CD4-positive, alpha-beta T cell (primary cell): ENCODE measurements around the gene EPHX1. TPM values are rescaled to one million over a fixed set of nuclear protein-coding genes. Genes with fewer than 3 reads are reported as not detected.
A peak's percentile ranks its signal among the peaks of the same experiment; 100 is the strongest.

ENCODE experiments used
- ATAC-seq: fragments of 200-7000 bp; cut with Tn5 transposase; one replicate; pipeline ENCODE4 v1.10.0; 2022; ENCODE audit warnings: mild to moderate bottlenecking; ENCODE audit not compliant: poor library complexity
- CTCF ChIA-PET: fragments of 350-600 bp; sonication (Branson Sonifier 250); formaldehyde crosslinking; loops from one replicate; lab custom pipeline; 2021; ENCODE audit warnings: antibody characterized with exemption, inconsistent platforms; lab: Charles Lee
- POLR2A ChIA-PET: fragments of 350-600 bp; sonication (Branson Sonifier 250); formaldehyde crosslinking; loops from one replicate; lab custom pipeline; 2021; ENCODE audit warnings: antibody characterized with exemption, inconsistent platforms; lab: Charles Lee
- DNase-seq, 14 experiments: peaks; one replicate each; pipeline ENCODE4 v3.0.0-alpha.2; 2013 to 2020; ENCODE audit warnings: mixed read lengths in 2 of 14
- H3K27ac ChIP-seq, 2 donors: one replicate each; pipeline versions ENCODE4 v1.5.1 to v1.7.0; 2013; ENCODE audit warnings: low read length in 2 of 2, low read depth in 1 of 2, mild to moderate bottlenecking in 1 of 2
- H3K27me3 ChIP-seq, 2 experiments: 1 replicate in 1 of 2; 2 replicates in 1 of 2; pipeline versions ENCODE4 v1.6.1 to v1.7.0; 2013; ENCODE audit warnings: low read length in 2 of 2, control low read depth in 1 of 2, mild to moderate bottlenecking in 1 of 2, moderate library complexity in 1 of 2; ENCODE audit not compliant: insufficient read depth in 2 of 2, control insufficient read depth in 1 of 2
- H3K36me3 ChIP-seq: one replicate; pipeline ENCODE4 v1.6.1; 2013; ENCODE audit warnings: low read length, control low read depth; ENCODE audit not compliant: insufficient read depth
- H3K4me1 ChIP-seq: one replicate; pipeline ENCODE4 v1.6.1; 2013; ENCODE audit warnings: low read length, control low read depth; ENCODE audit not compliant: insufficient read depth
- H3K4me3 ChIP-seq: one replicate; pipeline ENCODE4 v1.5.1; 2013; ENCODE audit warnings: mild to moderate bottlenecking, low read length, moderate library complexity
- H3K9me3 ChIP-seq, 2 experiments: 1 replicate in 1 of 2; 2 replicates in 1 of 2; pipeline versions ENCODE4 v1.6.1 to v1.7.0; 2013; ENCODE audit warnings: low read length in 2 of 2, mild to moderate bottlenecking in 2 of 2, control low read depth in 1 of 2, moderate library complexity in 1 of 2; ENCODE audit not compliant: control insufficient read depth in 1 of 2, insufficient read depth in 1 of 2
- H3K27ac Mint-ChIP-seq: one replicate; pipeline ENCODE4 v1.8.0; 2020; ENCODE audit warnings: mixed read lengths
- H3K27me3 Mint-ChIP-seq: one replicate; pipeline ENCODE4 v1.8.0; 2021; ENCODE audit warnings: mixed read lengths
- H3K36me3 Mint-ChIP-seq: one replicate; pipeline ENCODE4 v1.8.0; 2021; ENCODE audit warnings: low read depth, mixed read lengths
- H3K4me1 Mint-ChIP-seq: one replicate; pipeline ENCODE4 v1.8.0; 2021; ENCODE audit warnings: low read depth, mixed read lengths
- H3K4me3 Mint-ChIP-seq: one replicate; pipeline ENCODE4 v1.8.0; 2020; ENCODE audit warnings: mild to moderate bottlenecking, mixed read lengths
- H3K9me3 Mint-ChIP-seq: one replicate; pipeline ENCODE4 v1.8.0; 2020; ENCODE audit warnings: mixed read lengths
- CTCF ChIP-seq: fragments of 200-600 bp; IDR thresholded peaks from one replicate; pipeline ENCODE4 v1.8.0; 2022; ENCODE audit warnings: antibody characterized with exemption, mild to moderate bottlenecking
- intact Hi-C, 2 experiments: fragments of 100-400 bp; cut with DNase I in 1 of 2; cut with micrococcal nuclease in 1 of 2; formaldehyde crosslinking; loops; one replicate each; pipeline versions ENCODE4 v1.15.1 to v1.9.0; 2023 to 2025; cut with DNase I, micrococcal nuclease
- total RNA-seq, 174 experiments: library from RNA in 2 of 174; stranded (reverse) in 2 of 174; gene quantifications; one replicate each; pipeline ENCODE4 v1.2.3 and lab custom pipeline; 2021 to 2026

Gene EPHX1
- total RNA-seq, 2 experiments from 2014 or later = 0.34 to 0.47 TPM

- Mint-ChIP-seq H3K4me3 (peak within 1 kb of the TSS; percentile 34), H3K9me3 (no peaks in the 10 kb centered on the region), H3K36me3 (no peaks in the 10 kb centered on the region), H3K4me1 (peaks cover 23% of the 10 kb centered on the region), H3K27me3 (no peaks in the 10 kb centered on the region), H3K27ac (no peak within 1 kb of the TSS)
- no peak for DNase-seq
- Histone ChIP-seq H3K27me3 (no peaks in the 10 kb centered on the region), H3K9me3 (no peaks in the 10 kb centered on the region), H3K4me3 (no peak within 1 kb of the TSS), H3K36me3 (no peaks in the 10 kb centered on the region), H3K4me1 (peaks cover 23% of the 10 kb centered on the region), H3K27ac (no peak within 1 kb of the TSS)
- TF ChIP-seq CTCF = no peak
- ChIA-PET CTCF (no interaction called here), POLR2A (interaction anchor here (1.1 to 13.8 kb wide), 5 partner anchors 9 to 101 kb away, joined by 3 to 427 read pairs (median 3); partner anchors contain the start of genes PYCR2 and TMEM63A)
- no peak for ATAC-seq
- intact Hi-C loops = loop anchor here in 1 of 2 experiments (10.0 kb wide), 1 partner anchor 176 kb away; the partner anchor contains the start of gene H3-3A
Observed at GRCh38 chr1:225888898-225889601, 79.1 kb downstream of the EPHX1 start, which contains the start of gene LEFTY1. TSS of gene LEFTY1 (minus strand) at chr1:225889146. CDS start at chr1:225889066, 80 bp downstream.

DNA sequence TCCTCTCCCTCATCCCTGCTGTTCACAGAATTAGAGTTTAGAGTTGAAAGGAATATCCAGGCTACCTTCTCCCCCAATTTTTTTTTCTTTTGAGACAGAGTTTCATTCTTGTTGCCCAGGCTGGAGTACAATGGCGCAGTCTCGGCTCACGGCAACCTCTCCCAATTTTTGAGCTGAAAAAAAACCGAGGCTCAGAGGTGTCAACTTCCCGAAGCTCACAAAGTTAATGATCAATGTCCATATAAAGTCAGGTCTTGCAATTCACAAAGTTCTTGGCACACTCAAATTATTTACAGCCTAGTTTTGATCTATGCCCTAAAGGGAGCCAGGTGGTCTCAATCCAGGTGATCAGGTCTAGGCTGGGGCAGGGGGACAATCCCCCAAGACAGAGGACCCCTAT lies 79.8 kb downstream of the EPHX1 start:
- H3K4me1 Mint-ChIP-seq = peaks cover 26% of the 10 kb centered on the region
- intact Hi-C loops = loop anchor here (10.0 kb wide), 2 partner anchors 115 to 175 kb away; partner anchors contain the start of genes H3-3A (in 1 of the 2) and SRP9 (in 1 of the 2)
- H3K4me3 Mint-ChIP-seq = no peak overlapping the region
- no peak overlapping the region for H3K27ac ChIP-seq
- no peaks in the 10 kb centered on the region for H3K9me3 ChIP-seq
- TF ChIP-seq CTCF = no peak
- no peaks in the 10 kb centered on the region for H3K36me3 ChIP-seq
- no peak for ATAC-seq
- no peak overlapping the region for H3K4me3 ChIP-seq
- H3K27ac Mint-ChIP-seq = no peak overlapping the region
- H3K4me1 ChIP-seq = peaks cover 26% of the 10 kb centered on the region
- H3K27me3 Mint-ChIP-seq = no peaks in the 10 kb centered on the region
- no peak for DNase-seq
- no peaks in the 10 kb centered on the region for H3K36me3 Mint-ChIP-seq
- H3K27me3 ChIP-seq = no peaks in the 10 kb centered on the region
- ChIA-PET POLR2A (interaction anchor here (1.1 to 13.8 kb wide), 5 partner anchors 8 to 101 kb away, joined by 3 to 427 read pairs (median 3); partner anchors contain the start of genes PYCR2 and TMEM63A), CTCF (no interaction called here)
- H3K9me3 Mint-ChIP-seq = no peaks in the 10 kb centered on the region

- H3K27me3 Mint-ChIP-seq = no peaks in the 10 kb centered on the region
- intact Hi-C loops = loop anchor here in 1 of 2 experiments (10.0 kb wide), 1 partner anchor 116 kb away; the partner anchor contains the start of gene SRP9
- no peak overlapping the region for H3K27ac Mint-ChIP-seq
- no peak for DNase-seq
- H3K9me3 ChIP-seq = no peaks in the 10 kb centered on the region
- no peak overlapping the region for H3K4me3 ChIP-seq
- H3K36me3 ChIP-seq = no peaks in the 10 kb centered on the region
- peaks cover 33% of the 10 kb centered on the region for H3K4me1 ChIP-seq
- TF ChIP-seq CTCF = no peak
- H3K4me3 Mint-ChIP-seq = peak overlapping the region; percentile 20
- no peak for ATAC-seq
- peaks cover 26% of the 10 kb centered on the region for H3K4me1 Mint-ChIP-seq
- H3K27me3 ChIP-seq = no peaks in the 10 kb centered on the region
- ChIA-PET POLR2A (interaction anchor here (1.1 to 13.8 kb wide), 4 partner anchors 7 to 102 kb away, joined by 3 to 427 read pairs (median 10); partner anchors contain the start of genes PYCR2 and TMEM63A), CTCF (no interaction called here)
- no peaks in the 10 kb centered on the region for H3K36me3 Mint-ChIP-seq
- no peak overlapping the region for H3K27ac ChIP-seq
- no peaks in the 10 kb centered on the region for H3K9me3 Mint-ChIP-seq
Observed at GRCh38 chr1:225890346-225891228, 80.7 kb downstream of the EPHX1 start.
